Liver (tissue), 9 donors: ENCODE results near the gene GTF2F2. TPM values are rescaled to one million over a fixed set of nuclear protein-coding genes. Genes with fewer than 3 reads are reported as not detected.

Experiments used
- DNase-seq: peaks from one replicate; pipeline ENCODE4 v3.0.0-alpha.2; 2017; ENCODE audit warnings: low spot score
- H3K27ac ChIP-seq, 2 donors: one replicate each; pipeline ENCODE4 v1.7.0; 2013; ENCODE audit warnings: inconsistent platforms in 2 of 2, low read length in 2 of 2, control low read depth in 1 of 2, low read depth in 1 of 2, mild to moderate bottlenecking in 1 of 2
- H3K27me3 ChIP-seq, 4 donors: one replicate each; pipeline versions ENCODE4 v1.6.1 to v1.7.0; 2013; ENCODE audit warnings: low read length in 3 of 4, inconsistent platforms in 1 of 4, mild to moderate bottlenecking in 1 of 4, moderate library complexity in 1 of 4; ENCODE audit not compliant: control insufficient read depth in 4 of 4, insufficient read depth in 4 of 4
- H3K36me3 ChIP-seq, 4 donors: one replicate each; pipeline versions ENCODE4 v1.6.1 to v1.7.0; 2013; ENCODE audit warnings: low read length in 3 of 4, mild to moderate bottlenecking in 3 of 4, low read depth in 1 of 4, moderate library complexity in 1 of 4; ENCODE audit not compliant: control insufficient read depth in 4 of 4, insufficient read depth in 3 of 4
- H3K4me1 ChIP-seq, 4 donors: one replicate each; pipeline versions ENCODE4 v1.6.1 to v1.7.0; 2013; ENCODE audit warnings: low read length in 3 of 4, mild to moderate bottlenecking in 3 of 4, moderate library complexity in 1 of 4; ENCODE audit not compliant: control insufficient read depth in 4 of 4, insufficient read depth in 4 of 4
- H3K4me3 ChIP-seq, 3 donors: one replicate each; pipeline versions ENCODE4 v1.6.1 to v1.7.0; 2013; ENCODE audit warnings: low read length in 3 of 3, control low read depth in 1 of 3, low read depth in 1 of 3, mild to moderate bottlenecking in 1 of 3
- H3K9ac ChIP-seq, 2 donors: one replicate each; pipeline ENCODE4 v1.7.0; 2013; ENCODE audit warnings: low read length in 2 of 2, mild to moderate bottlenecking in 2 of 2, moderate library complexity in 2 of 2, control low read depth in 1 of 2, low read depth in 1 of 2
- H3K9me3 ChIP-seq, 4 donors: one replicate each; pipeline versions ENCODE4 v1.6.1 to v1.7.0; 2013; ENCODE audit warnings: low read length in 3 of 4; ENCODE audit not compliant: control insufficient read depth in 4 of 4
- ATF3 ChIP-seq: IDR thresholded peaks from 2 replicates; pipeline ENCODE4 v1.6.1; 2016; ENCODE audit warnings: antibody characterized with exemption
- CTCF ChIP-seq: fragments of 150-350 bp; IDR thresholded peaks from 2 replicates; pipeline ENCODE4 v1.5.1; 2017; ENCODE audit warnings: improper control_type of control experiment, low read depth, low read length; ENCODE audit not compliant: missing input control
- EGR1 ChIP-seq, 2 donors: IDR thresholded peaks; 2 replicates each; pipeline ENCODE4 v1.6.1; 2016 to 2018; ENCODE audit warnings: antibody characterized with exemption in 2 of 2, low read depth in 2 of 2
- FOXA1 ChIP-seq: IDR thresholded peaks from 2 replicates; pipeline ENCODE4 v1.6.1; 2016; ENCODE audit warnings: antibody characterized with exemption
- FOXA2 ChIP-seq: IDR thresholded peaks from 2 replicates; pipeline ENCODE4 v1.6.1; 2016; ENCODE audit warnings: antibody characterized with exemption
- GABPA ChIP-seq, 2 donors: IDR thresholded peaks in 1 of 2; conservative IDR thresholded peaks in 1 of 2; 2 replicates each; pipeline ENCODE4 v1.6.1; 2016; ENCODE audit warnings: antibody characterized with exemption in 2 of 2, mild to moderate bottlenecking in 1 of 2, moderate library complexity in 1 of 2
- HNF4A ChIP-seq, 2 donors: conservative IDR thresholded peaks; 2 replicates each; pipeline ENCODE4 v1.6.1; 2016; ENCODE audit warnings: antibody characterized with exemption in 2 of 2, mild to moderate bottlenecking in 2 of 2
- HNF4G ChIP-seq: IDR thresholded peaks from 2 replicates; pipeline ENCODE4 v1.6.1; 2016; ENCODE audit warnings: antibody characterized with exemption
- JUND ChIP-seq, 2 donors: IDR thresholded peaks; 2 replicates each; pipeline ENCODE4 v1.6.1; 2016; ENCODE audit warnings: antibody characterized with exemption in 2 of 2
- MAX ChIP-seq: IDR thresholded peaks from 2 replicates; pipeline ENCODE4 v1.6.1; 2016; ENCODE audit warnings: antibody characterized with exemption
- NR2F2 ChIP-seq: IDR thresholded peaks from 2 replicates; pipeline ENCODE4 v1.6.1; 2016; ENCODE audit warnings: antibody characterized with exemption
- RAD21 ChIP-seq, 2 donors: IDR thresholded peaks; 2 replicates each; pipeline ENCODE4 v1.6.1; 2016; ENCODE audit warnings: antibody characterized with exemption in 2 of 2, mild to moderate bottlenecking in 2 of 2
- REST ChIP-seq: IDR thresholded peaks from 2 replicates; pipeline ENCODE4 v1.6.1; 2016; ENCODE audit warnings: antibody characterized with exemption, mild to moderate bottlenecking
- RXRA ChIP-seq, 2 donors: IDR thresholded peaks; 2 replicates each; pipeline ENCODE4 v1.6.1; 2017 to 2018; ENCODE audit warnings: antibody characterized with exemption in 2 of 2, mild to moderate bottlenecking in 1 of 2
- SP1 ChIP-seq: IDR thresholded peaks from 2 replicates; pipeline ENCODE4 v1.6.1; 2018; ENCODE audit warnings: antibody characterized with exemption, mild to moderate bottlenecking
- TAF1 ChIP-seq: conservative IDR thresholded peaks from 2 replicates; pipeline ENCODE4 v1.6.1; 2016; ENCODE audit warnings: antibody characterized with exemption, mild to moderate bottlenecking
- YY1 ChIP-seq: IDR thresholded peaks from 2 replicates; pipeline ENCODE4 v1.6.1; 2016; ENCODE audit warnings: antibody characterized with exemption, mild to moderate bottlenecking
- ZBTB33 ChIP-seq: IDR thresholded peaks from 2 replicates; pipeline ENCODE4 v1.6.1; 2016; ENCODE audit warnings: antibody characterized with exemption
- WGBS: extraction: QIAGEN DNeasy Blood & Tissue Kit; methylation state at CpG from one replicate; pipeline ENCODE4 v1.1.7; 2013; 5-methylcytosine and 5-hydroxymethylcytosine counted together
- polyA plus RNA-seq, 2 donors: library from polyadenylated mRNA; stranded (reverse) in 1 of 2; unstranded in 1 of 2; fragments of 200-250 nt in 1 of 2; fragments of >200 nt in 1 of 2; fragmentation: Nextera tagmentation in 1 of 2; extraction: Ambion mirVana in 1 of 2; gene quantifications; one replicate each; pipeline versions ENCODE4 v1.2.1 to v1.2.3, GENCODE V29; 2013 to 2015
- total RNA-seq, 2 donors: library from RNA; depleted of rRNA; stranded (reverse); fragments of >200 nt; gene quantifications; one replicate each; pipeline ENCODE4 v1.2.3, GENCODE V29; 2014
- donor health status: healthy.
- donor health status: healthy.
- donor health status: healthy.
- donor health status: healthy.
- donor health status: healthy.

GTF2F2 gene
- total and polyA plus RNA-seq, 4 donors = 6.0 to 8.5 (median 7.3) TPM

GRCh38 chr13:45137526-45137925 is 17.2 kb downstream of the GTF2F2 start:
- Histone ChIP-seq H3K9me3 (peaks cover 0 to 2% (median 0%) of the 10 kb centered on the region in 4 donors), H3K4me1 (no peaks in the 10 kb centered on the region), H3K9ac (no peak overlapping the region), H3K36me3 (peaks cover 0 to 4% (median 2%) of the 10 kb centered on the region in 4 donors), H3K27me3 (no peaks in the 10 kb centered on the region), H3K4me3 (no peak overlapping the region), H3K27ac (no peak overlapping the region)
- 93% methylated on average over 2 of the region's 2 CpGs for WGBS
- DNase-seq = no peak
- TF ChIP-seq HNF4G = no peak
- no peak for TF ChIP-seq NR2F2
- TF ChIP-seq CTCF = no peak
- TF ChIP-seq YY1 = no peak
- TF ChIP-seq ATF3 = no peak
- no peak for TF ChIP-seq SP1
- TF ChIP-seq FOXA1 = no peak
- TF ChIP-seq HNF4A (conservative IDR thresholded peaks at IDR 0.05) = no peak
- TF ChIP-seq RXRA (IDR thresholded peaks at IDR 0.05) = no peak

GRCh38 chr13:45138282-45138681 is 18.0 kb downstream of the GTF2F2 start:
- WGBS = 94% methylated on average over 7 of the region's 7 CpGs
- peaks cover 0 to under 1% (median 0%) of the 10 kb centered on the region in 4 donors for H3K4me1 ChIP-seq
- peaks cover 0 to 4% (median 2%) of the 10 kb centered on the region in 4 donors for H3K36me3 ChIP-seq
- H3K9me3 ChIP-seq = peaks cover 0 to 2% (median 0%) of the 10 kb centered on the region in 4 donors
- no peak for DNase-seq
- H3K4me3 ChIP-seq = no peak overlapping the region
- no peak overlapping the region for H3K9ac ChIP-seq
- no peak for TF ChIP-seq HNF4G
- TF ChIP-seq EGR1 (IDR thresholded peaks at IDR 0.05; ENCODE audit: low read depth in 2 of 2) = no peak
- no peak for TF ChIP-seq CTCF
- TF ChIP-seq REST = no peak
- no peak for TF ChIP-seq FOXA2
- TF ChIP-seq ATF3 = no peak
- no peak for TF ChIP-seq GABPA (IDR thresholded peaks at IDR 0.05 in 1 of 2, conservative IDR thresholded peaks at IDR 0.05 in 1 of 2)
- no peak for TF ChIP-seq SP1
- TF ChIP-seq TAF1 = no peak
- no peak for TF ChIP-seq ZBTB33
- TF ChIP-seq RAD21 (IDR thresholded peaks at IDR 0.05) = no peak
- TF ChIP-seq HNF4A (conservative IDR thresholded peaks at IDR 0.05) = no peak
- TF ChIP-seq MAX = no peak
- no peak for TF ChIP-seq NR2F2
- TF ChIP-seq YY1 = no peak
- TF ChIP-seq JUND (IDR thresholded peaks at IDR 0.05) = no peak
- H3K27ac ChIP-seq = no peak overlapping the region
- H3K27me3 ChIP-seq = no peaks in the 10 kb centered on the region
